ENCODE measurements around the gene SAA4. TPM values are rescaled to one million over a fixed set of nuclear protein-coding genes. Genes with fewer than 3 reads are reported as not detected.

SAA4 gene
- total and polyA plus RNA-seq, 2 of the 8 experiments (the other 6 are each of a cell fraction or from before 2014, with no cell fraction given), result not detected

- ChIA-PET CTCF (ENCODE audit: partially characterized antibody) (interaction anchor here (0.6 to 1.0 kb wide), 3 partner anchors 27 to 143 kb away, joined by 3 read pairs; no protein-coding TSS in a partner anchor), POLR2A (ENCODE audit: partially characterized antibody) (no interaction called here)
- Histone ChIP-seq H3K79me1 (ENCODE audit: low read depth, low read length) (no peaks in the 10 kb centered on the region), H3K4me2 (ENCODE audit: insufficient read depth in 1 of 2, low read depth in 2 of 2, low read length in 2 of 2) (no peak overlapping the region), H3K4me3 (ENCODE audit: extremely low read depth in 1 of 4, insufficient read depth in 2 of 4, low read depth in 3 of 4, low read length in 4 of 4) (no peak overlapping the region), H2BK15ac (ENCODE audit: low read length) (no peak overlapping the region), H4K8ac (ENCODE audit: extremely low read depth, insufficient read depth, low read length) (no peak overlapping the region), H4K20me1 (replicated peaks in 1 of 2; ENCODE audit: control insufficient read depth in 1 of 2, insufficient read depth in 2 of 2, low read length in 2 of 2) (peaks cover 0 to 4% of the 10 kb centered on the region in 2 experiments), H3K79me2 (ENCODE audit: control insufficient read depth in 1 of 2, insufficient read depth in 2 of 2, low read length in 2 of 2) (no peaks in the 10 kb centered on the region), H4K5ac (ENCODE audit: insufficient read length, low read depth, low read length) (no peak overlapping the region), H3K4ac (replicated peaks; ENCODE audit: insufficient read length, low read depth, low read length) (no peak overlapping the region), H3K27ac (ENCODE audit: low read depth, low read length) (no peak overlapping the region), H2AK5ac (ENCODE audit: low read depth, low read length) (no peak overlapping the region), H2BK12ac (ENCODE audit: low read depth, low read length) (no peak overlapping the region), H3K23me2 (ENCODE audit: low read depth, low read length) (no peaks in the 10 kb centered on the region), H2AFZ (ENCODE audit: low read length) (no peak overlapping the region), H3K9me3 (ENCODE audit: insufficient read depth in 2 of 2, low read depth in 1 of 2, low read length in 1 of 2) (no peaks in the 10 kb centered on the region), H3K27me3 (replicated peaks in 1 of 4; ENCODE audit: control insufficient read depth in 3 of 4, extremely low read depth in 1 of 4, insufficient read depth in 3 of 4, low read length in 3 of 4) (no peaks in the 10 kb centered on the region), H3K9ac (replicated peaks in 1 of 4; ENCODE audit: extremely low read depth in 1 of 4, low read depth in 3 of 4, low read length in 3 of 4) (no peak overlapping the region), H3K56ac (replicated peaks; ENCODE audit: insufficient read length, low read depth, low read length) (no peak overlapping the region), H3K23ac (ENCODE audit: insufficient read length) (no peak overlapping the region), H4K91ac (replicated peaks; ENCODE audit: insufficient read length, low read length) (no peak overlapping the region), H2BK20ac (ENCODE audit: low read length) (no peak overlapping the region), H3K36me3 (ENCODE audit: control insufficient read depth in 2 of 4, insufficient read depth in 4 of 4, low read length in 3 of 4) (peaks cover 6 to 70% (median 52%) of the 10 kb centered on the region in 4 experiments; a peak in 7 of 8 replicates), H3K4me1 (replicated peaks in 1 of 4; ENCODE audit: control insufficient read depth in 3 of 4, insufficient read depth in 4 of 4, low read length in 3 of 4) (no peaks in the 10 kb centered on the region), H3K14ac (ENCODE audit: insufficient read length) (no peak overlapping the region), H2BK120ac (replicated peaks; ENCODE audit: low read depth, low read length) (no peak overlapping the region), H3K18ac (ENCODE audit: extremely low read depth, low read length) (no peak overlapping the region), H2BK5ac (ENCODE audit: low read depth, low read length) (no peak overlapping the region)
- FAIRE-seq, result no peak
- no peak for DNase-seq (ENCODE audit: low read depth in 1 of 2, low spot score in 2 of 2)
- TF ChIP-seq SP1 (IDR thresholded peaks at IDR 0.05; ENCODE audit: low read depth, low read length) (no peak), SAP30 (IDR thresholded peaks at IDR 0.05; ENCODE audit: insufficient read depth, insufficient replicate concordance, low read length) (no peak), POU5F1 (IDR thresholded peaks at IDR 0.05; ENCODE audit: low read depth, low read length) (no peak), EGR1 (IDR thresholded peaks at IDR 0.05; ENCODE audit: borderline replicate concordance, low read depth, low read length) (no peak), EP300 (IDR thresholded peaks at IDR 0.05; ENCODE audit: borderline replicate concordance in 1 of 2, low read depth in 2 of 2, low read length in 2 of 2) (no peak), FOSL1 (IDR thresholded peaks at IDR 0.05; ENCODE audit: insufficient read depth, low read depth, low read length) (no peak), SP4 (IDR thresholded peaks at IDR 0.05; ENCODE audit: low read length) (no peak), CREB1 (IDR thresholded peaks at IDR 0.05) (no peak), TEAD4 (IDR thresholded peaks at IDR 0.05; ENCODE audit: low read depth, low read length) (no peak), CHD1 (IDR thresholded peaks at IDR 0.05; ENCODE audit: low read depth, low read length) (no peak), NANOG (IDR thresholded peaks at IDR 0.05; ENCODE audit: insufficient read depth, low read depth, low read length, poor library complexity, severe bottlenecking) (no peak), POLR2A (IDR thresholded peaks at IDR 0.05; ENCODE audit: control extremely low read depth in 1 of 2, low read depth in 2 of 2, low read length in 2 of 2) (no peak)
- 94% methylated on average over 1 of the region's 1 CpG; no CpG with 5 or more reads in 1 of the 2 experiments for WGBS, 2 experiments (ENCODE audit: extremely low coverage in 1 of 2, insufficient coverage in 1 of 2, insufficient read length in 1 of 2, insufficient replicate concordance in 2 of 2, low coverage in 1 of 2, low lambda C conversion rate in 2 of 2, missing lambda C conversion rate in 1 of 2)
Observed at GRCh38 chr11:18285841-18286240, 49.2 kb upstream of the SAA4 start.
